ENCODE results near the gene LCE1E.

DNA sequence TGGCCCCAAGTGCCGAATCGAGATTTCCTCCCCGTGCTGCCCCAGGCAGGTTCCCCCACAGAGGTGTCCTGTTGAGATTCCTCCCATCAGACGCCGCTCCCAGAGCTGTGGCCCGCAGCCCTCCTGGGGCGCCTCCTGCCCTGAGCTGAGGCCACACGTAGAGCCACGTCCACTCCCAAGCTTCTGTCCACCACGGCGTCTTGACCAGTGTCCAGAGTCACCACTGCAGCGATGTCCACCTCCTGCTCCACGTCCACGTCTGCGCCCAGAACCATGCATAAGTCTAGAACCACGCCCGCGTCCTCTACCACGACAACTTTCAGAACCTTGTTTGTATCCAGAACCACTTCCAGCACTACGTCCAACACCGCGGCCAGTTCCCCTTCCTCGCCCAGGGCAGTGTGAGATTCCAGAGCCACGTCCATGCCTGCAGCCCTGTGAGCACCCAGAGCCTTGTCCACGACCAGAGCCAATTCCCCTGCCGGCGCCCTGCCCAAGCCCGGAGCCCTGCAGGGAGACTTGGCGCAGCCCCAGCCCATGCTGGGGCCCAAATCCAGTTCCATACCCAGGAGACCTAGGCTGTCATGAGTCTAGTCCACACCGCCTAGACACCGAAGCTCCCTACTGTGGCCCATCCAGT lies 25.4 kb upstream of the LCE1E start:
- TF ChIP-seq, protein P1, sequence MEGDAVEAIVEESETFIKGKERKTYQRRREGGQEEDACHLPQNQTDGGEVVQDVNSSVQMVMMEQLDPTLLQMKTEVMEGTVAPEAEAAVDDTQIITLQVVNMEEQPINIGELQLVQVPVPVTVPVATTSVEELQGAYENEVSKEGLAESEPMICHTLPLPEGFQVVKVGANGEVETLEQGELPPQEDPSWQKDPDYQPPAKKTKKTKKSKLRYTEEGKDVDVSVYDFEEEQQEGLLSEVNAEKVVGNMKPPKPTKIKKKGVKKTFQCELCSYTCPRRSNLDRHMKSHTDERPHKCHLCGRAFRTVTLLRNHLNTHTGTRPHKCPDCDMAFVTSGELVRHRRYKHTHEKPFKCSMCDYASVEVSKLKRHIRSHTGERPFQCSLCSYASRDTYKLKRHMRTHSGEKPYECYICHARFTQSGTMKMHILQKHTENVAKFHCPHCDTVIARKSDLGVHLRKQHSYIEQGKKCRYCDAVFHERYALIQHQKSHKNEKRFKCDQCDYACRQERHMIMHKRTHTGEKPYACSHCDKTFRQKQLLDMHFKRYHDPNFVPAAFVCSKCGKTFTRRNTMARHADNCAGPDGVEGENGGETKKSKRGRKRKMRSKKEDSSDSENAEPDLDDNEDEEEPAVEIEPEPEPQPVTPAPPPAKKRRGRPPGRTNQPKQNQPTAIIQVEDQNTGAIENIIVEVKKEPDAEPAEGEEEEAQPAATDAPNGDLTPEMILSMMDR (IDR thresholded peaks at IDR 0.05; ENCODE audit: insufficient read depth, low read length), result no peak
- TF ChIP-seq GABPA (IDR thresholded peaks at IDR 0.05; ENCODE audit: low read depth), result no peak
